NT2/D1 (cell line): ENCODE data around the gene TBL1XR1.

ENCODE experiments used
- DNase-seq: peaks from one replicate; pipeline ENCODE4 v3.0.0-alpha.2; 2011; ENCODE audit warnings: low read depth, low spot score
- H3K27me3 ChIP-seq: 2 replicates; pipeline ENCODE4 v1.6.0; 2011; ENCODE audit warnings: mild to moderate bottlenecking; ENCODE audit not compliant: insufficient read length, insufficient read depth
- H3K36me3 ChIP-seq: 2 replicates; pipeline ENCODE4 v1.6.1; 2011; ENCODE audit warnings: mild to moderate bottlenecking, low read length, mixed read lengths; ENCODE audit not compliant: insufficient read depth, insufficient read length
- H3K4me1 ChIP-seq: 2 replicates; pipeline ENCODE4 v1.5.1; 2011; ENCODE audit not compliant: insufficient read depth, insufficient read length
- H3K4me3 ChIP-seq: 2 replicates; pipeline ENCODE4 v1.5.1; 2011; ENCODE audit warnings: low read depth; ENCODE audit not compliant: insufficient read length
- H3K9ac ChIP-seq: 2 replicates; pipeline ENCODE4 v1.6.0; 2011; ENCODE audit warnings: low read depth; ENCODE audit not compliant: insufficient read length
- H3K9me3 ChIP-seq: 2 replicates; pipeline ENCODE4 v1.5.1; 2011; ENCODE audit warnings: mild to moderate bottlenecking, low read length; ENCODE audit not compliant: insufficient read depth
- SUZ12 ChIP-seq: IDR thresholded peaks from 2 replicates; pipeline ENCODE4 v1.6.1; 2011; ENCODE audit not compliant: insufficient read length, insufficient read depth; ENCODE audit errors: extremely low read depth
- YY1 ChIP-seq: IDR thresholded peaks from 2 replicates; pipeline ENCODE4 v1.6.1; 2011; ENCODE audit not compliant: insufficient read length, insufficient read depth
- ZNF274 ChIP-seq: IDR thresholded peaks from 2 replicates; pipeline ENCODE4 v1.6.1; 2011; ENCODE audit warnings: mild to moderate bottlenecking, low read depth, low read length

The TBL1XR1 gene

DNA sequence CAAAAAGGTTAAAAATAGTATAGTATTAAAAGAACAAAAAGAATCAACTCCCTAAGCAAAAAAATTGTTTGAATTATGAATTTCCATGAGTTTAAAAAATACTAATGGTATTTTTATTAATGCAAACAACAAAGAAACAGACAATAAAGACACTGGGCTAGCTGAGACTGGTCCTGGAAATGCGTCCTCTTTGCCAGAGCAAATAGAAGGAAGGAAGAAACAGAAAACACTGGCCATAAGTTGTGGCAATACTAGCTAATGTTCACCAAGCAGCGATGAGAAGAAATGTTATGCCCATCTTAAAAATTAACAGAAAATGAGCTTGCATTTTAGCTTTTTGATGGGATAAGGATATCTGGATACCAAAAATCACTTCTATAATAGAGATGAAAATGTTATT, 88.6 kb downstream of the TBL1XR1 start:
- H3K9me3 ChIP-seq = no peaks in the 10 kb centered on the region
- H3K36me3 ChIP-seq = no peaks in the 10 kb centered on the region
- DNase-seq = no peak
- no peak overlapping the region for H3K9ac ChIP-seq
- no peak overlapping the region for H3K4me3 ChIP-seq
- no peaks in the 10 kb centered on the region for H3K27me3 ChIP-seq
- H3K4me1 ChIP-seq = no peaks in the 10 kb centered on the region
- no peak for TF ChIP-seq SUZ12
- TF ChIP-seq YY1 = no peak
- no peak for TF ChIP-seq ZNF274

DNA sequence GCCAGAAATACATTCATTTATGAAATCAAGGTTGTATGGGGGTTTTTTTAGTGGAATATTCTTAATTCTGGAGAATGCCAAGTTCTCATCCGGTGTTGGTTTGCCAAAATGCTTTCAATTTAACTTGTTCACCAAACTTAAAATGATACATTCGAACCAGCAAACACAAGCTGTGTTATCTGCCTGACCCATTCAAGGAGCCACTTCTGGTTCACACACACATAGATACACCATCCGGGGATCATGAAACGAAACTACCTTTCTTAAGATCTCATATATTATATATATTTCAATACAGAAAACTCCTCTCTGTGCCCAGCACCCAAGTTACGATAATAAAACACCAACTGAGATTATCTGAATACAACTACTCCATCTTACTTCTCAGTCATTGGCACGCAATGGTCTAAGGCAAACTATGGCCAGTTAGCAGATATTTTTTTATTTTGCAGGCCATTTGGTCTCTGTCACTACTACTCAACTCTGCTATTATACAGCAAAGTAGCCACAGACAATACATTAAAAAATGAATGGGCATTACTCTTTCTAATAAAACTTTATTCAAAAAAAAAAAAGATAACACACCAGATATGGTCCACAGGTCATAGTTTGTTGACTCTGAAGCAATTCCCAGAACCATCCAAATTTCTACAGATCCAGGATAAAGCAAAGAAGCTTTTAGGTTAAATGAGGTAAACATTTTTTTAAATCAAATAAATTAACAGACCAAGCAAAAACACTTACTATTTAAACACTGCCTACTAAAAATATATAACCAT, 89.6 kb downstream of the TBL1XR1 start:
- Histone ChIP-seq H3K27me3 (no peaks in the 10 kb centered on the region), H3K4me1 (no peaks in the 10 kb centered on the region), H3K9me3 (no peaks in the 10 kb centered on the region), H3K4me3 (no peak overlapping the region), H3K9ac (no peak overlapping the region), H3K36me3 (no peaks in the 10 kb centered on the region)
- DNase-seq = no peak
- no peak for TF ChIP-seq ZNF274
- TF ChIP-seq YY1 = no peak
- TF ChIP-seq SUZ12 = no peak

- no peak overlapping the region for H3K4me3 ChIP-seq
- no peaks in the 10 kb centered on the region for H3K4me1 ChIP-seq
- H3K9ac ChIP-seq = no peak overlapping the region
- no peaks in the 10 kb centered on the region for H3K9me3 ChIP-seq
- TF ChIP-seq SUZ12 (no peak), YY1 (no peak), ZNF274 (no peak)
- no peak for DNase-seq
- H3K36me3 ChIP-seq = no peaks in the 10 kb centered on the region
- H3K27me3 ChIP-seq = no peaks in the 10 kb centered on the region
These were observed 90.7 kb downstream of the TBL1XR1 start for GRCh38 chr3:177106594-177106993.

- H3K36me3 ChIP-seq = no peaks in the 10 kb centered on the region
- no peak overlapping the region for H3K9ac ChIP-seq
- TF ChIP-seq YY1 = no peak
- H3K9me3 ChIP-seq = no peaks in the 10 kb centered on the region
- no peak for DNase-seq
- no peaks in the 10 kb centered on the region for H3K27me3 ChIP-seq
- no peak overlapping the region for H3K4me3 ChIP-seq
- H3K4me1 ChIP-seq = no peaks in the 10 kb centered on the region
These were observed 91.1 kb downstream of the TBL1XR1 start for GRCh38 chr3:177106184-177106583.

- Histone ChIP-seq H3K4me1 (no peaks in the 10 kb centered on the region), H3K36me3 (no peaks in the 10 kb centered on the region)
These were observed 91.7 kb downstream of the TBL1XR1 start for GRCh38 chr3:177105623-177106022.

DNA sequence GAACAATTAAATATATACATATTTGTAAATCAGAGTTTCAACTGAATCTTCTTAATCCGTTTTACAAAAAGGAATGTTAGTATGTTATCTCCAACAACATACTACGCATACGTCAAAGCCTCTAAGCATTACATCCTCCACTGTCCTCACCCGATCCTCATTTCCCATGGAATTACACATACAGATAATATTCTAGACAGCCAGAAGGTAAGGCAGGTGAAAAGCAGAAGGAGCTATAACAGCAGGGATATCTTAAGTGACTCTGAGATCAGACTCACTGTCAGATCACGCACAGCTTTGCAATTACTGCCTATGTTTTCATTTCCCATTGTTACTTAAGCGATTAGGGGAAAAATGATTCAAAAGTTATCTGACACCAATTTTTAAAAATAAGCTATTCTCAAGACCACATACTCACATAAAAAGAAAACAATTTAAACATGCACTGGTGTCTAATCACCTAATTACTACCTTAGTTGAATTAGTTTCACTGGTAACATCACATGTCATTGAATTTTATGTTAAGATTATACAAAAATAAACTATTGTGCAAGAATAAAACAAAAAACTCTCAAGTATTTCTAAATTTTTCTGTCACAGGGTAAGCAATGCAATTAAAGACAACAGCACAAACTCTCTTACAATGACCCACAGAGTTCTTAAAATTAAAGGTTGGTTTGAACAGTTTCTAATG, 92.8 kb downstream of the TBL1XR1 start:
- TF ChIP-seq SUZ12 (no peak), ZNF274 (no peak), YY1 (no peak)
- no peaks in the 10 kb centered on the region for H3K9me3 ChIP-seq
- DNase-seq = no peak
- no peak overlapping the region for H3K4me3 ChIP-seq
- H3K9ac ChIP-seq = no peak overlapping the region
- H3K36me3 ChIP-seq = no peaks in the 10 kb centered on the region
- H3K4me1 ChIP-seq = no peaks in the 10 kb centered on the region
- no peaks in the 10 kb centered on the region for H3K27me3 ChIP-seq

More at GRCh38 chr3:177105623-177106022, 91.7 kb downstream of the TBL1XR1 start:
- Histone ChIP-seq H3K9me3 (no peaks in the 10 kb centered on the region), H3K4me3 (no peak overlapping the region), H3K9ac (no peak overlapping the region), H3K27me3 (no peaks in the 10 kb centered on the region)
- DNase-seq = no peak
- TF ChIP-seq SUZ12 = no peak
- no peak for TF ChIP-seq ZNF274
- TF ChIP-seq YY1 = no peak

GRCh38 chr3:177102553-177102952, 94.7 kb downstream of the TBL1XR1 start:
- TF ChIP-seq YY1 (no peak), SUZ12 (no peak), ZNF274 (no peak)
- H3K36me3 ChIP-seq = no peaks in the 10 kb centered on the region
- H3K9me3 ChIP-seq = no peaks in the 10 kb centered on the region
- H3K27me3 ChIP-seq = no peaks in the 10 kb centered on the region
- H3K4me3 ChIP-seq = no peak overlapping the region
- no peaks in the 10 kb centered on the region for H3K4me1 ChIP-seq
- no peak overlapping the region for H3K9ac ChIP-seq
- DNase-seq = no peak
